Transverse colon (tissue), 4 donors: ENCODE results near the gene PPARD. TPM values are rescaled to one million over a fixed set of nuclear protein-coding genes. Genes with fewer than 3 reads are reported as not detected.
A peak's percentile ranks its signal among the peaks of the same experiment; 100 is the strongest.

Experiments used
- DNase-seq: peaks from one replicate; pipeline ENCODE4 v3.0.0-alpha.2; 2019
- H3K27ac ChIP-seq, 4 donors: fragments of 200-600 bp; sonication (generic); 2 replicates each; pipeline ENCODE4 v1.5.1; 2016 to 2018; ENCODE audit warnings: inconsistent platforms in 4 of 4
- H3K27me3 ChIP-seq: fragments of 200-600 bp; sonication (generic); 2 replicates; pipeline ENCODE4 v1.5.1; 2017; ENCODE audit warnings: inconsistent platforms
- H3K36me3 ChIP-seq, 4 donors: fragments of 200-600 bp; sonication (generic); 2 replicates each; pipeline ENCODE4 v1.5.1; 2017 to 2019; ENCODE audit warnings: inconsistent platforms in 4 of 4
- H3K4me1 ChIP-seq, 4 donors: fragments of 200-600 bp; sonication (generic); 2 replicates each; pipeline ENCODE4 v1.5.1; 2017 to 2020; ENCODE audit warnings: inconsistent platforms in 4 of 4
- H3K4me3 ChIP-seq, 4 donors: fragments of 200-600 bp; sonication (generic); 1 replicate in 1 of 4; 2 replicates in 3 of 4; pipeline versions ENCODE4 v1.5.1 to v1.6.1; 2017 to 2019; ENCODE audit warnings: inconsistent platforms in 4 of 4
- H3K9me3 ChIP-seq, 2 donors: fragments of 200-600 bp; sonication (generic); 2 replicates each; pipeline ENCODE4 v1.5.1; 2017 to 2019; ENCODE audit warnings: inconsistent platforms in 2 of 2
- CTCF ChIP-seq, 5 experiments: fragments of 200-600 bp in 3 of 5; fragments of 450-650 bp in 2 of 5; sonication (generic) in 3 of 5; IDR thresholded peaks; 1 replicate in 2 of 5; 2 replicates in 3 of 5; pipeline ENCODE4 v1.5.1; 2016 to 2017; ENCODE audit warnings: antibody characterized with exemption in 5 of 5, inconsistent platforms in 3 of 5, mild to moderate bottlenecking in 2 of 5, moderate library complexity in 1 of 5
- EP300 ChIP-seq: sonication (generic); formaldehyde crosslinking; IDR thresholded peaks from one replicate; pipeline ENCODE4 v1.6.1; 2017; ENCODE audit warnings: antibody characterized with exemption, low read depth
- POLR2A ChIP-seq: fragments of 450-650 bp; IDR thresholded peaks from one replicate; pipeline ENCODE4 v1.6.1; 2016; ENCODE audit warnings: antibody characterized with exemption, mild to moderate bottlenecking, moderate library complexity
- POLR2AphosphoS5 ChIP-seq, 3 donors: sonication (generic); formaldehyde crosslinking; IDR thresholded peaks; one replicate each; pipeline ENCODE4 v1.6.1; 2016; ENCODE audit warnings: antibody characterized with exemption in 3 of 3
- WGBS, 2 donors: methylation state at CpG; one replicate each; pipeline ENCODE4 v1.1.5; 2018; ENCODE audit warnings: low coverage in 1 of 2; 5-methylcytosine and 5-hydroxymethylcytosine counted together
- in situ Hi-C, 4 donors: fragments of 200-750 bp; cut with MboI; loops; one replicate each; pipeline versions ENCODE4 v1.15.0 to v1.15.1; 2017; ENCODE audit warnings: low sequenced_read_pairs in 3 of 4, low pct_ligation_motif_present in 1 of 4, low pct_unique_long_range_greater_than_20kb in 1 of 4
- intact Hi-C: fragments of 100-400 bp; cut with DNase I; formaldehyde crosslinking; loops from one replicate; pipeline ENCODE4 v1.15.1; 2023; ENCODE audit warnings: low total_unique reads
- total RNA-seq, 4 donors: library from RNA; depleted of rRNA; stranded (reverse); fragments of >200 nt; gene quantifications; one replicate each; pipeline ENCODE4 v1.1.0, GENCODE V29; 2016

Gene PPARD
- total RNA-seq, 4 donors from 2014 or later: 19.8 to 110 (median 29.3) TPM

- intact Hi-C loops: no loop called here
- Histone ChIP-seq H3K27ac (no peak overlapping the region), H3K4me3 (no peak overlapping the region), H3K4me1 (peaks cover 7 to 20% (median 10%) of the 10 kb centered on the region in 4 donors), H3K9me3 (no peaks in the 10 kb centered on the region), H3K36me3 (peaks cover 0 to 8% (median 3%) of the 10 kb centered on the region in 4 donors), H3K27me3 (no peaks in the 10 kb centered on the region)
- 70% methylated on average over 3 of the region's 3 CpGs; no CpG with 5 or more reads in 1 of the 2 donors for WGBS, 2 donors
- in situ Hi-C loops: no loop called here
- no peak for DNase-seq
- no peak for TF ChIP-seq CTCF (IDR thresholded peaks at IDR 0.05)
Measured at GRCh38 chr6:35295521-35296315, 46.6 kb upstream of the PPARD start.

- in situ Hi-C loops (no loop called here), intact Hi-C loops (no loop called here)
- peak overlapping the region; percentile 68 to 83 (median 82) for H3K27ac ChIP-seq
- peaks cover 0 to 6% (median 0%) of the 10 kb centered on the region in 4 donors for H3K36me3 ChIP-seq
- peak overlapping the region in 2 of 4 donors; percentile 44 to 59 for H3K4me3 ChIP-seq
- H3K4me1 ChIP-seq: peaks cover 7 to 23% (median 10%) of the 10 kb centered on the region in 4 donors
- no peak for TF ChIP-seq CTCF (IDR thresholded peaks at IDR 0.05)
- TF ChIP-seq POLR2AphosphoS5 (IDR thresholded peaks at IDR 0.05): no peak
- no peak for TF ChIP-seq EP300
- TF ChIP-seq POLR2A: no peak
- WGBS, 2 donors: 58 to 100% methylated on average over 1 to 6 of the region's 6 CpGs
- H3K9me3 ChIP-seq: no peaks in the 10 kb centered on the region
- no peak for DNase-seq
- H3K27me3 ChIP-seq: no peaks in the 10 kb centered on the region
Measured at GRCh38 chr6:35296931-35297600, 45.3 kb upstream of the PPARD start.

- DNase-seq: peak; percentile 89
- 17% methylated on average over 28 of the region's 35 CpGs; no CpG with 5 or more reads in 1 of the 2 donors for WGBS, 2 donors
- intact Hi-C loops: no loop called here
- in situ Hi-C loops: no loop called here
- H3K27me3 ChIP-seq: no peaks in the 10 kb centered on the region
- peak within 1 kb of the TSS; percentile 68 to 83 (median 82) for H3K27ac ChIP-seq
- peak within 1 kb of the TSS; percentile 9 to 59 (median 42) for H3K4me3 ChIP-seq
- peaks cover 11 to 31% (median 14%) of the 10 kb centered on the region in 4 donors for H3K4me1 ChIP-seq
- H3K9me3 ChIP-seq: no peaks in the 10 kb centered on the region
- peaks cover 0 to 1% (median 0%) of the 10 kb centered on the region in 4 donors for H3K36me3 ChIP-seq
- no peak for TF ChIP-seq EP300
- TF ChIP-seq POLR2A: peak; percentile 70
- peak; percentile 58 to 74 (median 71) for TF ChIP-seq POLR2AphosphoS5 (IDR thresholded peaks at IDR 0.05)
- peak; percentile 54 to 90 (median 68) for TF ChIP-seq CTCF (IDR thresholded peaks at IDR 0.05)
Measured at GRCh38 chr6:35297601-35298481, 44.5 kb upstream of the PPARD start, which contains the start of gene DEF6. DEF6 (plus strand) TSS chr6:35297818; CDS start chr6:35297857, 39 bp downstream.
